Psoas muscle (tissue), 8 donors: ENCODE measurements around the gene OSR1. TPM values are rescaled to one million over a fixed set of nuclear protein-coding genes. Genes with fewer than 3 reads are reported as not detected.
A peak's percentile ranks its signal among the peaks of the same experiment; 100 is the strongest.

ENCODE experiments used
- ATAC-seq, 4 donors: fragments of 200-7000 bp; cut with Tn5 transposase; one replicate each; pipeline ENCODE4 v1.9.1; 2020; ENCODE audit warnings: moderate library complexity in 3 of 4, mild to moderate bottlenecking in 2 of 4
- DNase-seq, 2 donors: peaks; one replicate each; pipeline ENCODE4 v3.0.0-alpha.2; 2020
- H3K27ac ChIP-seq: fragments of 200-600 bp; one replicate; pipeline ENCODE4 v1.8.0; 2022
- H3K27me3 ChIP-seq, 3 donors: fragments of 200-600 bp in 1 of 3; one replicate each; pipeline versions ENCODE4 v1.6.1 to v1.8.0; 2013 to 2022; ENCODE audit warnings: low read length in 2 of 3, mild to moderate bottlenecking in 2 of 3, moderate library complexity in 1 of 3; ENCODE audit not compliant: insufficient read depth in 3 of 3
- H3K36me3 ChIP-seq, 2 donors: fragments of 200-600 bp in 1 of 2; one replicate each; pipeline versions ENCODE4 v1.6.1 to v1.8.0; 2013 to 2022; ENCODE audit warnings: low read depth in 1 of 2, mild to moderate bottlenecking in 1 of 2, moderate library complexity in 1 of 2; ENCODE audit not compliant: insufficient read depth in 1 of 2
- H3K4me1 ChIP-seq: fragments of 200-600 bp; one replicate; pipeline ENCODE4 v1.8.0; 2022
- H3K4me3 ChIP-seq: fragments of 200-600 bp; one replicate; pipeline ENCODE4 v1.8.0; 2022; ENCODE audit warnings: mild to moderate bottlenecking
- H3K9me3 ChIP-seq: fragments of 200-600 bp; one replicate; pipeline ENCODE4 v1.8.0; 2022
- WGBS, 3 donors: extraction: QIAGEN DNeasy Blood & Tissue Kit; methylation state at CpG; one replicate each; pipeline versions ENCODE4 v1.1.6 to v1.1.7; 2013; 5-methylcytosine and 5-hydroxymethylcytosine counted together
- intact Hi-C, 2 donors: fragments of 100-400 bp; cut with DNase I; formaldehyde crosslinking; loops; one replicate each; pipeline versions ENCODE4 v1.11.0 to v1.14.2; 2022
- polyA plus RNA-seq, 3 donors: library from polyadenylated mRNA; stranded (reverse); fragments of 200-250 nt; gene quantifications; one replicate each; pipeline ENCODE4 v1.2.3, GENCODE V29; 2013
- total RNA-seq, 4 donors: library from RNA; stranded (reverse); fragmentation: NEBNext Ultra II Directional in 2 of 4; extraction: Animal tissue kit (Norgen Biotek cat#: 25700) in 2 of 4; gene quantifications; one replicate each; pipeline versions ENCODE4 v1.2.1 to v1.2.4, GENCODE V29; 2021 to 2023
- TF ChIP-seq, protein P1 (sequence below): fragments of 200-600 bp; IDR thresholded peaks from one replicate; pipeline ENCODE4 v1.8.0; 2022; ENCODE audit warnings: antibody characterized with exemption
- donor health status: healthy with polysubstance abuse.
- donor health status: DM: no; HTN: no; CAD: no; lungs with moderate emphysema.
- donor health status: Bipolar disorder and iron deficiency.
- donor health status: healthy.
- donor health status: DM: yes; HTN: yes; CAD: no.
- donor health status: DM: no; HTN: no; CAD: no.
- donor health status: DM: no; HTN: no; CAD: no.
- donor health status: DM: yes; HTN: yes; CAD: no.

The OSR1 gene
- total and polyA plus RNA-seq, 7 donors: 1.1 to 6.7 (median 3.2) TPM

DNA sequence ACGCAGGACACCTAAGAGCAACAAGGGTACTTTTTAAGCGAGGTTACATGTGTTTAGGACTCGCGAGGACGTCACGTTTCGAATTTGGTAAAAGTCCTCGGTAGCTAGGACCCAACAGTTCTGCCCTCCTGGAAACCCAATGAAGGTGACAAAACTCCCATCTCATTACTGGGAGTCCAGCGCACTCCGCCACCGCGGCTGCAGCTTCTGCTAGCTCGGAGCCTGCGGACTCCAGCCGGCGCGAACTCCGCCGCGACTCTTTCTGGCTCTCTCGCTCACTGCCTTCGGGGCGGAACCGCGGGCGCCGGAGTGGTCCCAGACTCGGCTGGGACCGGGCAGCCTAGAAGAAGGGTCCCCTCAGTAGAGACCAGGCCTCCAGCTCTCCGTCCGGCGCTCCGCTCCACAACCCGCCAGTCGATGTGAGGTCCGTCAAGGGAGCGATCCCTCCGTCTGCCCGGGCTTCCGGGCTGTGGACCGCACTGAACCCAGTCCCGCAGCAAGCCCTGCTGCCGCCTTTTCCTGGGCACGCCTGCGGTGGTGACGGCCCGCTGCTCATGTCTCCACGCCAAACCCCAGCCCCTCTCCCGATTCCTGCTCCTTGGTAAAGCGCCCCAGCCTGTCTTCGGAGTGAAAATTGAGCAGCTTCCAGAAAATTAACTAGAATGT, 3.0 kb upstream of the OSR1 start:
- Histone ChIP-seq H3K9me3 (no peaks in the 10 kb centered on the region), H3K27ac (no peak overlapping the region), H3K4me1 (peaks cover 7% of the 10 kb centered on the region), H3K36me3 (no peaks in the 10 kb centered on the region), H3K4me3 (peak overlapping the region; percentile 78), H3K27me3 (peaks cover 0 to 21% (median 0%) of the 10 kb centered on the region in 3 donors)
- peak in 1 of 2 donors; percentile 59 for DNase-seq
- intact Hi-C loops: loop anchor here (5.0 to 10.0 kb wide), 6 partner anchors 367 to 924 kb away; no protein-coding TSS in a partner anchor
- peak in 1 of 4 donors; percentile 11 for ATAC-seq
- WGBS, 3 donors: 23 to 27% (median 26%) methylated on average over 46 to 51 of the region's 51 CpGs
- TF ChIP-seq, protein P1, sequence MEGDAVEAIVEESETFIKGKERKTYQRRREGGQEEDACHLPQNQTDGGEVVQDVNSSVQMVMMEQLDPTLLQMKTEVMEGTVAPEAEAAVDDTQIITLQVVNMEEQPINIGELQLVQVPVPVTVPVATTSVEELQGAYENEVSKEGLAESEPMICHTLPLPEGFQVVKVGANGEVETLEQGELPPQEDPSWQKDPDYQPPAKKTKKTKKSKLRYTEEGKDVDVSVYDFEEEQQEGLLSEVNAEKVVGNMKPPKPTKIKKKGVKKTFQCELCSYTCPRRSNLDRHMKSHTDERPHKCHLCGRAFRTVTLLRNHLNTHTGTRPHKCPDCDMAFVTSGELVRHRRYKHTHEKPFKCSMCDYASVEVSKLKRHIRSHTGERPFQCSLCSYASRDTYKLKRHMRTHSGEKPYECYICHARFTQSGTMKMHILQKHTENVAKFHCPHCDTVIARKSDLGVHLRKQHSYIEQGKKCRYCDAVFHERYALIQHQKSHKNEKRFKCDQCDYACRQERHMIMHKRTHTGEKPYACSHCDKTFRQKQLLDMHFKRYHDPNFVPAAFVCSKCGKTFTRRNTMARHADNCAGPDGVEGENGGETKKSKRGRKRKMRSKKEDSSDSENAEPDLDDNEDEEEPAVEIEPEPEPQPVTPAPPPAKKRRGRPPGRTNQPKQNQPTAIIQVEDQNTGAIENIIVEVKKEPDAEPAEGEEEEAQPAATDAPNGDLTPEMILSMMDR: no peak

DNA sequence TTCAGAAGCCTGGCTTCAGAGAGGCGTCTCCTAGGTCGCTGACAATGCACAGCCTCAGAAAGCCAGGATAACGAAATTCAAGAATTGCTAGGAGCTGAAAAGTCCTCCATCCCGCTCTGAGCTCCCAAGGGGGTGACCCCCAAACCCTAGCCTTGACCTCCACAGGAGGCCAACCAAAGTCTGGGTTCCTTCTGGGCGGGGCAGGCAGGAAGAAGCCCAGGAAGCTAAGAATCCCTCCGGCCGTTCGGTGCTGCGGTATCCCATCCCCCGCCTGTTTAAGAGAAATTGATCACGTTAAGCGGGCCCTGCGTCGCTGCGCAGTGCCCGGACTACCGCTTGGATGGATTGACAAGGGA, 2.5 kb upstream of the OSR1 start:
- Histone ChIP-seq H3K27ac (no peak overlapping the region), H3K27me3 (peaks cover 0 to 21% (median 0%) of the 10 kb centered on the region in 3 donors), H3K36me3 (no peaks in the 10 kb centered on the region), H3K4me3 (peak overlapping the region; percentile 78), H3K4me1 (peaks cover 7% of the 10 kb centered on the region), H3K9me3 (no peaks in the 10 kb centered on the region)
- WGBS, 3 donors: 78 to 80% (median 78%) methylated on average over 17 of the region's 17 CpGs
- ATAC-seq (no peak), DNase-seq (peak in 1 of 2 donors; percentile 38)
- TF ChIP-seq, protein P1: no peak
- intact Hi-C loops: loop anchor here (5.0 to 10.0 kb wide), 6 partner anchors 366 to 924 kb away; no protein-coding TSS in a partner anchor

DNA sequence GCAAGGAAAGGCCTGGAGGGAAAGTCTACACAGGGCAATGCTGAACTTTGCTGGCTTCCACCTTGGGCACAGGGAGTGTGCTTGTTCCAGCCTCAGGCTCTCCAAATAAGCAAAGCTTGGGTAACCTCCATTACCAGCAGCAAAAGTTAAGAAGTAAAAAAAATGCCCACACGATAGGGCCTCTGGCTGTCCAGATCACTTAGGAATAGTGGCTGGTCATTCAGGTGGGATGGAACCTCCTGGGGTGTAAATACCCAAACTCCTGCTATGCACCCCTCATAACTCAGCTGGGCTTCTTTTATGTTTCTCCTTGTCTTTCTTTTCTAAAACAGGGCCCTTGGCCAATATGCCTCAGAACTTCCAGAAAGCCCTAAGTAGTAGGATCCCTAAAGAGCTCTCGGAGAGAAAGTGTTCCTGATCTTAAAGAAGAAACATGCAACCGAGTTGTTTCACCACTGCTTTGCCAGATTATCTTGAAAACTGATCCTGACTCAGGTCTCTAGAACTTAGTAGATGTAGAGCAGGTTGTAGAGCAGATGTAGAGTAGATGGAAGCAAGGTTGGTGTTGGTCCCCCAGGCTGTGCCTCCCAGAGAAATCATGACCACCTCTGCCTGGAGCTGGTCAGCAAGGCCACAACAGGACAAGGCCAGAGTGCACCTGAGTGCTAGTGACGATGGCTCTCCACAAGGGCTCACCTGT, 2.0 kb upstream of the OSR1 start:
- Histone ChIP-seq H3K27me3 (peaks cover 0 to 21% (median 0%) of the 10 kb centered on the region in 3 donors), H3K36me3 (no peaks in the 10 kb centered on the region), H3K4me1 (peaks cover 7% of the 10 kb centered on the region), H3K27ac (no peak overlapping the region), H3K4me3 (no peak overlapping the region), H3K9me3 (no peaks in the 10 kb centered on the region)
- DNase-seq (peak in 1 of 2 donors; percentile 38), ATAC-seq (no peak)
- 91 to 96% (median 93%) methylated on average over 4 of the region's 4 CpGs for WGBS, 3 donors
- intact Hi-C loops: loop anchor here (5.0 to 10.0 kb wide), 6 partner anchors 366 to 923 kb away; no protein-coding TSS in a partner anchor
- TF ChIP-seq, protein P1: no peak

DNA sequence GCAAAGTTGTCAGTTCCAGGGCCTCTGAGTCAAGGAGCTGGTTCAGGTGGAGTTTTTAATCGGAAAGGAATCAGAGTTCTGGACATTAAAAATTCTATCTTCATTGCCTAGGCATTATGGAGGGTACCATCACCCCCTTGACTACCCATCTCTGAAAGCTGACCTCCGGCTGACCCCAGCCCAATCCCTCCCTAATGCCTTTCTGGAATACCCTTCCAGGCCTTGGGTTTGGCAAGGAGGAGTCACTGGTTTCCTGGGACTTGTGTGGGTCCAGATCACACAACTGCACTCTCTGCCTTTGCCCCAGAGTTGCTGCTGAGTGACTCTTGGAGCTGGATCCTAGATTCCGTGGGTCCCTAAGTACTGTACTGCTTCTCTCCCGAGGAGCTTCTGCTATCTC, 1.0 kb upstream of the OSR1 start:
- Histone ChIP-seq H3K4me1 (peaks cover 7% of the 10 kb centered on the region), H3K27ac (no peak overlapping the region), H3K4me3 (no peak overlapping the region), H3K9me3 (no peaks in the 10 kb centered on the region), H3K36me3 (no peaks in the 10 kb centered on the region), H3K27me3 (peaks cover 0 to 21% (median 0%) of the 10 kb centered on the region in 3 donors)
- WGBS, 3 donors: 91 to 95% (median 92%) methylated on average over 4 of the region's 4 CpGs
- no peak for ATAC-seq
- DNase-seq: no peak
- TF ChIP-seq, protein P1: no peak
- intact Hi-C loops: loop anchor here (1.0 to 10.0 kb wide), 3 partner anchors 21 to 835 kb away; no protein-coding TSS in a partner anchor
